Mammary epithelial cell (primary cell): ENCODE results near the gene GAPDH.

Source experiments
- EZH2 ChIP-seq: IDR thresholded peaks from 2 replicates; pipeline ENCODE4 v1.6.1; 2012; ENCODE audit warnings: low read length, inconsistent platforms, borderline replicate concordance
- TF ChIP-seq, protein P1 (sequence below), 2 donors: IDR thresholded peaks in 1 of 2; conservative IDR thresholded peaks in 1 of 2; 2 replicates each; pipeline ENCODE4 v1.5.1; 2011 to 2012; ENCODE audit warnings: inconsistent platforms in 2 of 2, low read length in 2 of 2, mild to moderate bottlenecking in 2 of 2, control low read depth in 1 of 2, low read depth in 1 of 2; ENCODE audit not compliant: insufficient read depth in 1 of 2; ENCODE audit errors: extremely low read depth in 1 of 2

DNA sequence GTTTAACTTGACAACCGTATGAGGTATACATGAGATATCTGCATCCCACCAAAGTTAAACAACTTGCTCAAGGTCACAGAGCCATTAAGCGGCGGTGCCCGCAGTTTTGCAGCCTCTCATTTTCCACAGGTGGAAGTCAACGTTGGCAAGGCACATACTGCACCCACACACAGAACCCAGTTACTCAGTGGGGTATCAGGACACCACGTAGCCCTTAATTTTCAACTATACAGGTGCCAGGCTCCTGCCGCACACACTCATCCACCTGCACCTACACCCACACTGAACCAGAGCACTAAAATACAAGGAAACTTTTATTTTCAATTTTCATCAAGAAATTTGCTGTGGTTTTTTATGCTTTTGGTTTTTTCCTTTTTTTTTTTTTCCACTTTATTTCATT is 35.5 kb downstream of the GAPDH start:
- TF ChIP-seq, protein P1, sequence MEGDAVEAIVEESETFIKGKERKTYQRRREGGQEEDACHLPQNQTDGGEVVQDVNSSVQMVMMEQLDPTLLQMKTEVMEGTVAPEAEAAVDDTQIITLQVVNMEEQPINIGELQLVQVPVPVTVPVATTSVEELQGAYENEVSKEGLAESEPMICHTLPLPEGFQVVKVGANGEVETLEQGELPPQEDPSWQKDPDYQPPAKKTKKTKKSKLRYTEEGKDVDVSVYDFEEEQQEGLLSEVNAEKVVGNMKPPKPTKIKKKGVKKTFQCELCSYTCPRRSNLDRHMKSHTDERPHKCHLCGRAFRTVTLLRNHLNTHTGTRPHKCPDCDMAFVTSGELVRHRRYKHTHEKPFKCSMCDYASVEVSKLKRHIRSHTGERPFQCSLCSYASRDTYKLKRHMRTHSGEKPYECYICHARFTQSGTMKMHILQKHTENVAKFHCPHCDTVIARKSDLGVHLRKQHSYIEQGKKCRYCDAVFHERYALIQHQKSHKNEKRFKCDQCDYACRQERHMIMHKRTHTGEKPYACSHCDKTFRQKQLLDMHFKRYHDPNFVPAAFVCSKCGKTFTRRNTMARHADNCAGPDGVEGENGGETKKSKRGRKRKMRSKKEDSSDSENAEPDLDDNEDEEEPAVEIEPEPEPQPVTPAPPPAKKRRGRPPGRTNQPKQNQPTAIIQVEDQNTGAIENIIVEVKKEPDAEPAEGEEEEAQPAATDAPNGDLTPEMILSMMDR (conservative IDR thresholded peaks at IDR 0.05 in 1 of 2, IDR thresholded peaks at IDR 0.05 in 1 of 2; ENCODE audit: extremely low read depth in 1 of 2, insufficient read depth in 1 of 2, low read depth in 1 of 2, low read length in 2 of 2), result no peak
- TF ChIP-seq EZH2, result no peak
